Activated CD4-positive, alpha-beta T cell treated with anti-CD3 and anti-CD28 coated beads, Interleukin-2, amount 50 U/mL, for 24 hours (primary cell): ENCODE measurements around the gene LDLRAD3.
"Not testable (repeated sequence)": the region's sequence is repeated elsewhere in the genome, so short reads cannot be mapped to it uniquely, and the experiment has no call there.

Experiments
- DNase-seq, 2 donors: peaks; one replicate each; pipeline ENCODE4 v3.0.0-alpha.2; 2020; ENCODE audit warnings: low read depth in 1 of 2, low spot score in 1 of 2

Gene LDLRAD3

DNA sequence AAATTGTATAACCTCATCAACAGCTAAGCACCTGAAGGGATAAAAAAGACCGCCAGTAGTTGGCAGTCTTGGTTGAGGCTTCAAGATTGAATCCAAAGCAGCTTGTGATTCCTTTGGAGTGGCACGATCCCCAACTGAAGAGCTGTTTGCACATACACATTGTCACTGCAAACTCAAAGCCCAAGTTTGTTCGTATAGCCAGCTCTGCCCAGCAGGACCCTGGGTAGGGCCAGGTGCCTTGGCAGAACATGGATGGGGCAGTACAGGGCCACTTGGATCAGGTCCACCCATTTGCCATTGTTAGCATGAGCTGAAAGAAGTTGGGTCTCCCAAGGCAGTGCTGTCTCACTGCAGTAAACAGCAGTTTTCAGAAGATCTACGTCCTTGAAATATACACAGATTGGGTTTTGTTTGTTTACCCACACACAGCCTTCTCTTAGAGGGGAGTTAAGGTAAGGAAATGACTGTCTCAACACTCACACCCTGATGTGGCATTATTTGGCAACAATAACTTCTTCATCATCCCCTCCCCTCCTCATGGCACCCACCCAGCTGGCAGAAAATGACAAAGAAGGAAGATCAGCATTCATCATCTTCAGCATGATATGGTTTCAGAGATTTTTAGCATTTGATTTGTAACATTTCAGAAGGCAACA is 212.4 kb downstream of the LDLRAD3 start:
- no peak for DNase-seq

DNA sequence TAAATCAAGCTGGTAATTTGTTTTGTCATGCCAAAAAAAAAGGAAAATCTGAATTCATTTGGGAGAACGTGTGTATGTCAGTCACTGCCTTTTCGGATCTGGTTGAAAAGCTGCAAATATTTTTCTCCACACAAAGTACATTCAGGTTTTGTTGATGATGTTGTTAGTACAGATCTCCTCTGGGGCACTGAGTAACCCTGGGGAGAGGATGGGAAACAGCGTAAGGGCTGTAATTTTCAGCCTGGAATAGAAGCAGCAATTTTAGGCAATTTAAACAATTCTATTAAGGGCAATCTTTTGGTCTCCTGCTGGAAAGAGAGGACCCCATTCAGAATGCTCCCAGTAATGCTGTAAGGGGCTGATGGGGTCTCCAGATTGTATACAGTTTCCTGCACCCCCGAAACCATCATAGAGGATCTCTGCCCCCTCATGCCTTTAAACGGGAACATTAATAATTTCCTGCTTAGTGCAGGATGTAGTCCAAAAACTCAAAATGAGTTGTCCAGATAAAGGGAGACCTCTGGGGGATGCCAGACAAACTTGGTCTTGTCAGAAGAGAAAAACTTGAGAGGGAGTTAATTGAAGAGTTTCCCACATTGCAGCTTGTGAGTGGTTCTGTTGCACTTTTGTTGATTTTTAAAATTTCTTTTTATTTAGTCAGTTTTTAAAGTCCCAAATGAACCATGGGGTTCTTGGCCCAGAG is 213.1 kb downstream of the LDLRAD3 start:
- DNase-seq, result no peak

DNA sequence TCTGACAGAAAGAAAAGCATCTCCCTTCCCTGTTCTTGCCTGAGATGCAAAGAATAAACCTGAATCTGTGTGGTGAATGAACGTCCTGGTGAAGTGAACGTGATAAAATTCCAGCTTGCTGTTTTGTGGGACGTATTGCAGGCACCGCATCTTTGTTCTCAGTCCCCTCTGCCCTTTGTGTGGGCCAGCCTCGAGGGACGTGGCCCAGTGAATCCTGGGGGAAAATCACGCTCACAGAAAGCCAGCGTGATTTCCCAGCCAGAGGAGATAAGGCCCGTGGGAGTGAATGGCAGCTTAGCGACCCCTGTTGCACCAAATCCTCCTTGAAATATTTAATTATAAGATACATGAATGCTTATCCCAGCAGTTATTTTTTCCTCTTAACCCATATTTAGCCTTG is 216.2 kb downstream of the LDLRAD3 start:
- no peak for DNase-seq

DNA sequence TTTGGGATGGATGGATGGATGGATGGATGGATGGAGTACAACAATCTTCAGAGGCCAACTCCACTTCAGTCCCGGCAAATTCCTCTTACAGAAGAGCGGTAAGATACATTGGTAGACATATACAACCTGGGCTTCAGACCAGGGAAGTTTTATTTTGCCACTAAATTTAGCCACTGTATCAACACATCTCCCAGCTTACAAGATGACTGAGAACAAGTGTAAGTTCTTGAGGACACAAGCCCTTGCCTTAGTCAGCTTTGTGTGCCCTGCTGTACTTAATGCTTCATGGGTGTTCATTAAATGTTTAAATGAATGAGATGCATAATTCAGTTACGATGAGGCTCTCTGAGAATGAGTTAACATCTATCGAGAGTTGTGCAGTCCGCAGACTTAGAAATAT is 217.7 kb downstream of the LDLRAD3 start:
- DNase-seq, result no peak

DNA sequence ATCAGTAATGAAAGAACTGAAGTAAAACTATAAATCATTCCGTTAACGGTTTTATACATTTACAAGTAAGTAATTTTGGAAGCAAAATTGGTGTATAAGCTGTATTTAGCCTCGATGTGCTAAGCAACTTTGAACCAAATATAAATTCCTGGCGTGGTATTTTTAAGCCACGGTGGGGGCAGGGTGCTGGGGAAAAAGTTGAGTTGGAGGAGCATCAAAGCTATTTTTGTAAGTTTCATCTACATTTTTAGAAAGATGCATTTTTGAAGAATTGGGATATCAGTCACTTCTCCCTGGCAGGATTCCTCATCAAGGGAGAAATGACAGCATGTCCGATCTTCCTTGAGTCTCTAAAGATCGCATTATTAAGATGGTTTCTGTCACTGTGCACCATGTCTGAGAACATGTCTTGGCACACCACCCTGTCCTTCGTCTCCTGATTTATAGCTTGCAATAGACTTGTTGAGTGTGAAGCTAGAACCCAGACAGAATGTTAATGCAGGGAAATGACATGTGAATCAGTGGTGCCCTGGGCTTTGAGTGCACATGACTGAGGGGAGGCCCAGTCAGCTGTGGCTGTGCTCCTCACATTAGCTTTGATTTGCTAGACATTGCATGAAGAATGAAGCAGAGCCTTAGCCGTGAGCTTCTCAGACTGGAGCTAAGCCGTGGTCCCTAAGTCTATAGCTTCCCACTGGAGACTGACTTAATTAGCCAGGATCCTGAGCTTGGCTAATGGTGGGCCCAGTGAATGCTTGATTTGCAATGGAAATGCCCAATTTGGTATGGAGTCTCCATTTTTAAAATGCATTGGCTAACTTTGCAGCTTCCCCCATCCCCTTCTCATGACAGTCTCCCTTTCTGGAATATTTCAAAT is 218.4 kb downstream of the LDLRAD3 start:
- no peak for DNase-seq

DNA sequence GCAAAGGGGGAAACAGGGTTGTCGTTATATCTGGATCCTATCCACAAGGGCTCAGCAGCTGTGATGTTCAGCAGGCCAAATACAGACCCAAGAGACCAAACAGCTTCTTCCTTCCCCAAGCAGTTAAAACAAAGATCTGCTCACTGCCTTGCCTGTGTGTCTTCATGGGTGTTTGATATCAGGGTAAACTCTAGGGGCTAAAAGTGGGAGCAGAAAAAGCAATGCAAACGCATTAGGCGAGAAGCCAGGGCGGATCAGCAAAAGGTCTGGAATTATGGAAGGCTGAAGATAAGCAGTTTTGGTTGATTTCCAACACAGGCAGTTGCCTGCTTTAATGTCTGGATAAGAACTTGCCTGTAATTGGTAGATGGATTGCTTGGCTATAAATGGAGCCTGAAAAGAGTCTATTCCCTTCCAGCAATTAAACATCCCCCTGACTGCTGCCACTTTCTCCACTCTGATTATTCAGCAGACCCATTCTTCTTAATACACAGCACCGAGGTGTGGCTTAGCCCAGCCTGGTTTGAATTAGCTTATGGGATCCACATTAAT is 219.1 kb downstream of the LDLRAD3 start:
- no peak for DNase-seq

- DNase-seq, result no peak
Measured at GRCh38 chr11:36164506-36165250, 220.8 kb downstream of the LDLRAD3 start.

DNA sequence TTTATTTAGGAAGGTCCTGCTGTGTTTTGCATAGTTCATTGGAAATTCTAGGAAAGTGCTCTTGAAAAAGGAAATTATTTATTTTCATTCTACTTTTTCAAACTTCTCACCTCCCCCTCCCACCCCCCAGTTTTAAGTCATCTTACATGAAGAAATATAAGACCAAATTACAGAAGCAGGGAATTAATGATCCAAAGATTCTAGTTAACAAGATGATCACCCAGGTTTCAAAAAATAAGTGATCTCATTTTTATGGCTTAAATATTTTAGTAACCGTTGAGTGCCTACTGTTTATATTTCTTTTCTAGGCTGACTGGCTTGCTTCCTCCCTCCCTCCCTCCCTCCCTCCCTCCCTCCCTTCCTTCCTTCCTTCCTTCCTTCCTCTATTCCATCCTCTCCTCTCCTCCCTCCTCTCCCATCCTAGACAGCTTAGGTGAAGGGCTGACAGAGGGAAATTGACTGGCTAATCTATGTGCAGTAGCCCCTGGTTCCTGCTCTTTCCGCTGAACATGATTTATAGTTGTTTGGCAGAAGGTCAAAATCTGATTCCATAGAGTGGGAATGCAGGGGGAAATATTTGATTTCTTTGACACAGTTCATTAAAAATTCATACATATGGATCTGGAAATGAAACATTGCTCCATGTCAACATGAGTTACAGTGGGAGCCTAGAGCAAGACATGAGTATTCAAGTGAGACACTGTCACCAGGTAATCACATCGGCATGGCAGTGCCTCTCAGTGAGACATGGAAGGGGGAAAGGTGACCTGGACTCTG is 221.9 kb downstream of the LDLRAD3 start:
- DNase-seq, result no peak

GRCh38 chr11:36167073-36167472 is 223.2 kb downstream of the LDLRAD3 start:
- DNase-seq, result no peak

- no peak for DNase-seq
Measured at GRCh38 chr11:36167729-36168128, 223.9 kb downstream of the LDLRAD3 start.

GRCh38 chr11:36177836-36178235 is 234.0 kb downstream of the LDLRAD3 start:
- DNase-seq, result no peak

GRCh38 chr11:36186340-36187175 is 242.7 kb downstream of the LDLRAD3 start:
- DNase-seq, result no peak

- DNase-seq, result no peak
Measured at GRCh38 chr11:36187622-36188021, 243.8 kb downstream of the LDLRAD3 start.

DNA sequence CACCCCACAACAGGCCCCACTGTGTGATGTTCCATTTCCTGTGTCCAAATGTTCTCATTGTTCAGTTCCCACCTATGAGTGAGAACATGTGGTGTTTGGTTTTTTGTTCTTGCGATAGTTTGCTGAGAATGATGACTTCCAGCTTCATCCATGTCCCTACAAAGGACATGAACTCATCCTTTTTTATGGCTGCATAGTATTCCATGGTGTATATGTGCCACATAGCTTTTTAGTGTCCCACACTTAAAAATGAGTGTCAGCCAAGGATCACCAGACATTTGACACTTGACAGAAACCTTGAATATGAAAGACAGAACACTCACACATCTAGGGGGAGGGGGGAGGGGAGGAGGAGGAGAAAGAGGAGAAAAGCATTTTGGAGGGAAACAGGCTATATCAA is 245.9 kb downstream of the LDLRAD3 start:
- DNase-seq, result not testable (repeated sequence)

DNA sequence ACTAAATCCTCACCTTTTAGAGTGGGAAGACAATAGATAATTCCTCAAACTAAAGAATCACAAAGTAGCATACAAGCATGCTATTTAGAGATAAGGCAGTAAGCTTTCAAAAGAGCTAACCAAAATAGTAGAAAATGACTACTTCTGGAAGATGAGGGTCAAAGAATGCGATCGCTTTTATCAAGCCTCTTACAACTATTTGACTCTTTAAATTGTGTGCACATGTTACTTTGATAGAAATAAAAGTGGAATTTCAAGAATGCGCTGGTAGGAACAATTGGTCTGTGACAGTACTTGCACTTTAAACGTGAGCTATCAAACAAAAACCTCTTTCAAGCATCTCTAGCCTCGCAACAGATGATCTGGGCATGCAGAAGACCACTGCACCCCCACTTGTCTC is 248.1 kb downstream of the LDLRAD3 start:
- DNase-seq, result no peak

DNA sequence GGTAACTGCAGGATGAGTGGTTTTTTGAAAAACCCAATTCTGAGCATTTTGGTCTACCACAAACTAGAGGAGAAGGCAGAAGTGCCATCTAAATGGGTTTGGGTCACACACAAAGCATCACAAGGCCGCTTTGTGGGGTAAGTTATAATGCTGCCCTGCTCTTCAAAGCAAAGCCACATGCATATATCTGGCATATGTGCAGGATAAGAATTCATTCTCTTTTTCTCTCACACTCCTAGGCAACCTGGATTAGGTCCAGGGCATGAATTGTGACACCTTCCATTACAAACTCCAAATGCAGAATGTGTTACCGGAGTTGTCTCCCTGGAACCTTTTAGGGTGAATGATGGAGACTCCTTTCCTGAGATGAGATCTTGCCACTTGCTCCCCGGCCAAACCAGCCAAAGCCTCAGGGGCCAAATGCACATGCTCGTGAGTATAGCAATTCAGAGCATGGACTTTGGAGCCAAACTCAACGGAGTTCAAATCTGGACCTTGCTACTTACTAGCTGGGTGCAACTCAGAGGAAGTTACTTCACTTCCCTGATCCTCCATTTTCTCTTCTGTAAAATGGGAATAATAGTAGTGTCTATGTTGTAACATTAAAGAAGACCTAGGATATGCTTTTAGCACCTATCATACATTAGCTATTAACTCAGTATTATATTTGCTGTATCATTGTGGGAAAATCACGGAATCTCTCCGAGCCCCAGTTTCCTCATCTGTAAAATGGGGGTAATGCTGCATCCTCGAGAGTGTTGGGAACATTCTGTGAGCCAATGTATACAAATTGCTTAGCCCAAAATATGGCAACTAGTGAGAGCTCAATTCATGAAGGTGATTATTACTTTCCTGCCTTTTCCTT is 248.8 kb downstream of the LDLRAD3 start:
- no peak for DNase-seq

DNA sequence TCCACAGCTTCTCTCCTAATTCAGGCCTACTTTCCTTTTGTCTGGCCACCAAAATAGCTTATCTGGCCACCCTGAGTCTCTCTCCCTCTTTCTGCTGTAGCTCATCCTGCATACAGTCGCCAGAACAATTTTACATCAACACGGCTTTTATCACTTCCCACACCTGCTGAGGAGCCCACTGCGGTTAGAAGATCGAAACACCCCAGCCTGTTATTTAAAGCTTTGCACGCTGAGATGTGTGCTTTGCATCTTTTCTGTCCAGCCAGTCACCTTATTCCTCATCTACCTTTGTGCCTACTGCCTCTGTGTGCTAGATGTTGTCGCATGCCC is 249.4 kb downstream of the LDLRAD3 start:
- DNase-seq, result no peak

GRCh38 chr11:36193721-36194120 is 249.9 kb downstream of the LDLRAD3 start:
- DNase-seq, result no peak
